Measurements from ENCODE around the gene NFIX.
A peak's percentile ranks its signal among the peaks of the same experiment; 100 is the strongest.

NFIX gene

GRCh38 chr19:13093407-13094105 is 98.3 kb downstream of the NFIX start:
- DNase-seq (ENCODE audit: low spot score) = peak; percentile 92

- DNase-seq (ENCODE audit: low spot score) = no peak
Observed at GRCh38 chr19:13094106-13094504, 98.8 kb downstream of the NFIX start.

- no peak for DNase-seq (ENCODE audit: low spot score)
Observed at GRCh38 chr19:13094771-13095392, 99.6 kb downstream of the NFIX start.

GRCh38 chr19:13095393-13095784 is 100.1 kb downstream of the NFIX start:
- no peak for DNase-seq (ENCODE audit: low spot score)

GRCh38 chr19:13095934-13096927 is 101.0 kb downstream of the NFIX start:
- no peak for DNase-seq (ENCODE audit: low spot score)

- no peak for DNase-seq (ENCODE audit: low spot score)
Observed at GRCh38 chr19:13097033-13097462, 101.8 kb downstream of the NFIX start.

GRCh38 chr19:13097463-13098258 is 102.4 kb downstream of the NFIX start:
- no peak for DNase-seq (ENCODE audit: low spot score)

GRCh38 chr19:13098277-13099072 is 103.2 kb downstream of the NFIX start:
- DNase-seq (ENCODE audit: low spot score) = peak; percentile 64

- DNase-seq (ENCODE audit: low spot score) = no peak
Observed at GRCh38 chr19:13099073-13099999, 104.1 kb downstream of the NFIX start.

GRCh38 chr19:13100031-13100588 is 104.8 kb downstream of the NFIX start:
- no peak for DNase-seq (ENCODE audit: low spot score)

GRCh38 chr19:13100841-13101589 is 105.7 kb downstream of the NFIX start:
- DNase-seq (ENCODE audit: low spot score) = no peak

- DNase-seq (ENCODE audit: low spot score) = no peak
Observed at GRCh38 chr19:13101590-13102415, 106.5 kb downstream of the NFIX start.

GRCh38 chr19:13102416-13102665 is 107.1 kb downstream of the NFIX start:
- DNase-seq (ENCODE audit: low spot score) = no peak

- DNase-seq (ENCODE audit: low spot score) = peak; percentile 67
Observed at GRCh38 chr19:13102666-13103580, 107.6 kb downstream of the NFIX start, which contains the start of gene LYL1. Gene LYL1 (minus strand): TSS chr19:13102858. CDS start chr19:13101171, 1,687 bp downstream.

GRCh38 chr19:13103581-13104359 is 108.5 kb downstream of the NFIX start:
- no peak for DNase-seq (ENCODE audit: low spot score)

- DNase-seq (ENCODE audit: low spot score) = no peak
Observed at GRCh38 chr19:13104360-13104847, 109.1 kb downstream of the NFIX start.
